HCT116 (cell line): ENCODE results near the gene TEKTIP1.

Experiments used
- EGR1 ChIP-seq: IDR thresholded peaks from 2 replicates; pipeline ENCODE4 v1.6.1; 2012; ENCODE audit warnings: low read depth
- EZH2 ChIP-seq: fragments of 200-600 bp; sonication (generic); IDR thresholded peaks from 2 replicates; pipeline ENCODE4 v1.6.1; 2017; ENCODE audit warnings: antibody characterized with exemption, mixed run types
- EZH2phosphoT487 ChIP-seq: fragments of 200-600 bp; IDR thresholded peaks from 2 replicates; pipeline ENCODE4 v1.6.1; 2018; ENCODE audit warnings: antibody characterized with exemption, borderline replicate concordance
- POLR2A ChIP-seq: IDR thresholded peaks from 2 replicates; pipeline ENCODE4 v1.7.0; 2011; ENCODE audit warnings: borderline replicate concordance; ENCODE audit not compliant: insufficient read depth, insufficient read length; ENCODE audit errors: extremely low read depth
- RAD21 ChIP-seq: IDR thresholded peaks from 2 replicates; pipeline ENCODE4 v1.6.1; 2012; ENCODE audit warnings: low read depth, mild to moderate bottlenecking
- SRF ChIP-seq: IDR thresholded peaks from 2 replicates; pipeline ENCODE4 v1.6.1; 2012; ENCODE audit warnings: low read depth
- ZNF274 ChIP-seq: fragments of 200-500 bp; sonication (Bioruptor generic); IDR thresholded peaks from 2 replicates; pipeline ENCODE4 v1.6.1; 2014; ENCODE audit warnings: mild to moderate bottlenecking, low read depth, low read length, inconsistent platforms
- TF ChIP-seq, protein P1 (sequence below), 3 experiments: fragments of 200-600 bp in 1 of 3; sonication (generic) in 1 of 3; IDR thresholded peaks in 2 of 3; conservative IDR thresholded peaks in 1 of 3; 2 replicates each; pipeline ENCODE4 v1.5.1; 2012 to 2017; ENCODE audit warnings: low read depth in 2 of 3, low read length in 2 of 3, antibody characterized with exemption in 1 of 3, borderline replicate concordance in 1 of 3, control low read depth in 1 of 3, mild to moderate bottlenecking in 1 of 3, mixed read lengths in 1 of 3, mixed run types in 1 of 3, moderate library complexity in 1 of 3; ENCODE audit not compliant: insufficient read depth in 1 of 3
- TF ChIP-seq, protein P2 (sequence below): IDR thresholded peaks from 2 replicates; pipeline ENCODE4 v1.6.1; 2012
- TF ChIP-seq, protein P3 (sequence below): IDR thresholded peaks from 2 replicates; pipeline ENCODE4 v1.6.1; 2012; ENCODE audit warnings: low read depth
- TF ChIP-seq, protein P4 (sequence below): IDR thresholded peaks from 2 replicates; pipeline ENCODE4 v1.6.1; 2012

DNA sequence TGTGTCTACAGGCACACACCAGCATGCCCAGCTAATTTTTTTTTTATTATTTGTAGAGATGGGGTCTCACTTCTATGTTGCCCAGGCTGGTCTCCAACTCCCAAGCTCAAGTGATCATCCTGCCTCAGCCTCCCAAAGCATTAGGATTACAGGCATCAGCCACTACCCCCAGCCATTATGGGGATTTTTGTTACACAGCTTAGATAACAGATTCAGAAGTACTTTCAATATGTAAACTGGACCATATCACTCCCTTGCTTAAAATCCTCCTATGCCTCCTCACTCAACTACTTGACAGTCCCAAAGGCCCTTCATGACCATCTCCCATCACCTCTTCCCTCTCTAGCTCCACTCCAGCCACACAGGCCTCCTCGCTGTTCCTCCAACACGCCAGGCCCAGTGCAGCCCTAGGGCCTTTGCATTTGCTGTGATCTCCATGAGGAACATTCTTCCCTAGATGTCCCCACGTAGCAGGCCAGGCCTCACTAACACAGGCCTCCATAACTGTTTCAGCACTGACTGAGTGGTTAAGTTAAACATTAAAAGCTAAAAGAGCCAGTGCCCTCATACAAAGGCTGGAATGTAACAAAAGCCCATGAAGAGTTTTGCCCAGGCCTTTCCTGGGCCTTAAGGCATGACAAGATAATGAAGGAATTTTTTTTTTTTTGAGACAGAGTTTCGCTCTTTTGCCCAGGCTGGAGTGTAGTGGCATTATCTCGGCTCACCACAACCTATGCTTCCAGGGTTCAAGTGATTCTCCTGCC lies 41.0 kb upstream of the TEKTIP1 start:
- TF ChIP-seq EZH2 (no peak), RAD21 (no peak), EZH2phosphoT487 (no peak), POLR2A (no peak), SRF (no peak), ZNF274 (no peak), EGR1 (no peak)
- TF ChIP-seq, protein P1, sequence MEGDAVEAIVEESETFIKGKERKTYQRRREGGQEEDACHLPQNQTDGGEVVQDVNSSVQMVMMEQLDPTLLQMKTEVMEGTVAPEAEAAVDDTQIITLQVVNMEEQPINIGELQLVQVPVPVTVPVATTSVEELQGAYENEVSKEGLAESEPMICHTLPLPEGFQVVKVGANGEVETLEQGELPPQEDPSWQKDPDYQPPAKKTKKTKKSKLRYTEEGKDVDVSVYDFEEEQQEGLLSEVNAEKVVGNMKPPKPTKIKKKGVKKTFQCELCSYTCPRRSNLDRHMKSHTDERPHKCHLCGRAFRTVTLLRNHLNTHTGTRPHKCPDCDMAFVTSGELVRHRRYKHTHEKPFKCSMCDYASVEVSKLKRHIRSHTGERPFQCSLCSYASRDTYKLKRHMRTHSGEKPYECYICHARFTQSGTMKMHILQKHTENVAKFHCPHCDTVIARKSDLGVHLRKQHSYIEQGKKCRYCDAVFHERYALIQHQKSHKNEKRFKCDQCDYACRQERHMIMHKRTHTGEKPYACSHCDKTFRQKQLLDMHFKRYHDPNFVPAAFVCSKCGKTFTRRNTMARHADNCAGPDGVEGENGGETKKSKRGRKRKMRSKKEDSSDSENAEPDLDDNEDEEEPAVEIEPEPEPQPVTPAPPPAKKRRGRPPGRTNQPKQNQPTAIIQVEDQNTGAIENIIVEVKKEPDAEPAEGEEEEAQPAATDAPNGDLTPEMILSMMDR (IDR thresholded peaks at IDR 0.05 in 2 of 3, conservative IDR thresholded peaks at IDR 0.05 in 1 of 3; ENCODE audit: borderline replicate concordance in 1 of 3, insufficient read depth in 1 of 3, low read depth in 2 of 3, low read length in 2 of 3): no peak
- TF ChIP-seq, protein P2, sequence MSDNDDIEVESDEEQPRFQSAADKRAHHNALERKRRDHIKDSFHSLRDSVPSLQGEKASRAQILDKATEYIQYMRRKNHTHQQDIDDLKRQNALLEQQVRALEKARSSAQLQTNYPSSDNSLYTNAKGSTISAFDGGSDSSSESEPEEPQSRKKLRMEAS: no peak
- TF ChIP-seq, protein P3, sequence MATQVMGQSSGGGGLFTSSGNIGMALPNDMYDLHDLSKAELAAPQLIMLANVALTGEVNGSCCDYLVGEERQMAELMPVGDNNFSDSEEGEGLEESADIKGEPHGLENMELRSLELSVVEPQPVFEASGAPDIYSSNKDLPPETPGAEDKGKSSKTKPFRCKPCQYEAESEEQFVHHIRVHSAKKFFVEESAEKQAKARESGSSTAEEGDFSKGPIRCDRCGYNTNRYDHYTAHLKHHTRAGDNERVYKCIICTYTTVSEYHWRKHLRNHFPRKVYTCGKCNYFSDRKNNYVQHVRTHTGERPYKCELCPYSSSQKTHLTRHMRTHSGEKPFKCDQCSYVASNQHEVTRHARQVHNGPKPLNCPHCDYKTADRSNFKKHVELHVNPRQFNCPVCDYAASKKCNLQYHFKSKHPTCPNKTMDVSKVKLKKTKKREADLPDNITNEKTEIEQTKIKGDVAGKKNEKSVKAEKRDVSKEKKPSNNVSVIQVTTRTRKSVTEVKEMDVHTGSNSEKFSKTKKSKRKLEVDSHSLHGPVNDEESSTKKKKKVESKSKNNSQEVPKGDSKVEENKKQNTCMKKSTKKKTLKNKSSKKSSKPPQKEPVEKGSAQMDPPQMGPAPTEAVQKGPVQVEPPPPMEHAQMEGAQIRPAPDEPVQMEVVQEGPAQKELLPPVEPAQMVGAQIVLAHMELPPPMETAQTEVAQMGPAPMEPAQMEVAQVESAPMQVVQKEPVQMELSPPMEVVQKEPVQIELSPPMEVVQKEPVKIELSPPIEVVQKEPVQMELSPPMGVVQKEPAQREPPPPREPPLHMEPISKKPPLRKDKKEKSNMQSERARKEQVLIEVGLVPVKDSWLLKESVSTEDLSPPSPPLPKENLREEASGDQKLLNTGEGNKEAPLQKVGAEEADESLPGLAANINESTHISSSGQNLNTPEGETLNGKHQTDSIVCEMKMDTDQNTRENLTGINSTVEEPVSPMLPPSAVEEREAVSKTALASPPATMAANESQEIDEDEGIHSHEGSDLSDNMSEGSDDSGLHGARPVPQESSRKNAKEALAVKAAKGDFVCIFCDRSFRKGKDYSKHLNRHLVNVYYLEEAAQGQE: no peak
- TF ChIP-seq, protein P4, sequence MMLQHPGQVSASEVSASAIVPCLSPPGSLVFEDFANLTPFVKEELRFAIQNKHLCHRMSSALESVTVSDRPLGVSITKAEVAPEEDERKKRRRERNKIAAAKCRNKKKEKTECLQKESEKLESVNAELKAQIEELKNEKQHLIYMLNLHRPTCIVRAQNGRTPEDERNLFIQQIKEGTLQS: no peak
